CD1c-positive myeloid dendritic cell (primary cell): ENCODE data around the gene AOAH.
"Not testable (repeated sequence)": the region's sequence is repeated elsewhere in the genome, so short reads cannot be mapped to it uniquely, and the experiment has no call there.

ENCODE experiments used
- DNase-seq: peaks from one replicate; pipeline ENCODE4 v3.0.0-alpha.2; 2016; ENCODE audit errors: extremely low spot score

Gene AOAH

DNA sequence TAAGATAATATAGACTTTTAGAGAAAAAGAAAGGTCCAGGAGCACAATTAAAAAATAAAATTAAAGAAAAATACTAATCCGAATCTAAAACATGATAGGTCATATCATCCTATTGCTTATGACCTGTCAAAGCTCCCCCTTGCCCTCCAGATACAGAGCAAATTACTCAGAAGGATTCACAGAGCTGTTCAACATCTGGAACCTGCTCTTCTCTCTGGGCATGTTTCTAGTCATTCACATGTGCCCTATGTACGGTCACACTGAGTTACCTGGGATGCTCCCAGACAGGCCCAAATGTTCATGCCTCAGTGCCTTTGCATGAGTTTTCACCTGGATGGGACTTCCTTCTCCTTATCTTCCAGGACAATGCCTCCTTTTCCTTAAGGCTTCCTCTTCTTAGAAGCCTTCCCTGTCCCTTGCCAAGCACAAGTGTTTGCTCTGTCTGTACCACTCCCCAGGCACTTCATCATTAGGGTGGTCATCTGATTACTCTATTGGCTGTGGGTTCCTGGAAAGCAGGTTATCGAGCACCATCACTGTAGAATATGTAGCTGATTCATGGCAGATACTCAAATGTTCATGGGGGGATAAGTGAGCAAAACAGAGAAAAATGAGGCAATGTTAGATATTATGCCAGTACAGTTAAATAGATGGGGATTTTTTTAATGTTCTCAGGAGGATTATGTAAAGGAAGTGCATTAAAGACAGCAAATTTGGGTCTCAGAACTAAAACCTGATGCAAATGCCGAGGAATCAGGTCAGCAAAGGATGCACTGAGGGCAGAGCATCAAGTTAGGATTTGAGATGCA is 12.0 kb upstream of the AOAH start:
- DNase-seq: no peak

- DNase-seq: no peak
Measured at GRCh38 chr7:36735172-36735571, 10.9 kb upstream of the AOAH start.

DNA sequence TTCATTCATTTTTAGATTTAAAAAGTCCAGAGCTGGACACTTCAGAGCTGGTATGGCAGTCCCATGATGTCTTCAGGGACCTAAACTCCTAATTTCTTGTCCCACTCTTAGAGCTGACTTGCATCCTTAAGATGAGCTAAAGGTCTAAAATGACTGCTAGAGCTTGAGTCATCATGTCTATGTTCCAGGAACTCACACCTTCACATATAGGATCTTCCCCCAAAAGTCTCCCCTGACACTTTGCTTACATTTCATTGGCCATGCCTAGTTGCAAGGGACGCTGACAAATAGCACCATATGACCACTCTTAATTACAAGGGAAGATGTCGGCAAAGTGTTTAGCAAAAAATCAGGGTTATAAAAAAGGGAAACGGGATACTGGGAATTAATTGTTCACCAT is 10.4 kb upstream of the AOAH start:
- DNase-seq: no peak

GRCh38 chr7:36733411-36733810 is 9.1 kb upstream of the AOAH start:
- DNase-seq: no peak

- no peak for DNase-seq
Measured at GRCh38 chr7:36732806-36733205, 8.5 kb upstream of the AOAH start.

- DNase-seq: no peak
Measured at GRCh38 chr7:36730046-36730445, 5.8 kb upstream of the AOAH start.

DNA sequence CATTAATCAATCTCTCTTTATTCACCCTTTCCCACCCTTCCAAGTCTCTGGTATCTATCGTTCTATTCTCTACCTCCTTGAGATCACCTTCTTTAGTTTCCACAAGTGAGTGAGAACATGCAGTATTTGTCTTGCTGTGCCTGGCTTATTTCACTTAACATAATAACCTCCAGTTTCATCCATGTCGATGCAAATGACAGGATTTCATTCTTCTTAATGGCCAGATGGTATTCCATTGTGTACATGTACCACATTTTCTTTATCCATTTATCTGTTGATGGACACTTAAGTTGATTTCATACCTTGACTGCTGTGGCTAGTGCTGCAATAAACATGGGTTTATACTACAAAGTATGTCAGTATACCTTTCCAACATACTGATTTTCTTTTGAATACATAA is 3.8 kb upstream of the AOAH start:
- DNase-seq: no peak

DNA sequence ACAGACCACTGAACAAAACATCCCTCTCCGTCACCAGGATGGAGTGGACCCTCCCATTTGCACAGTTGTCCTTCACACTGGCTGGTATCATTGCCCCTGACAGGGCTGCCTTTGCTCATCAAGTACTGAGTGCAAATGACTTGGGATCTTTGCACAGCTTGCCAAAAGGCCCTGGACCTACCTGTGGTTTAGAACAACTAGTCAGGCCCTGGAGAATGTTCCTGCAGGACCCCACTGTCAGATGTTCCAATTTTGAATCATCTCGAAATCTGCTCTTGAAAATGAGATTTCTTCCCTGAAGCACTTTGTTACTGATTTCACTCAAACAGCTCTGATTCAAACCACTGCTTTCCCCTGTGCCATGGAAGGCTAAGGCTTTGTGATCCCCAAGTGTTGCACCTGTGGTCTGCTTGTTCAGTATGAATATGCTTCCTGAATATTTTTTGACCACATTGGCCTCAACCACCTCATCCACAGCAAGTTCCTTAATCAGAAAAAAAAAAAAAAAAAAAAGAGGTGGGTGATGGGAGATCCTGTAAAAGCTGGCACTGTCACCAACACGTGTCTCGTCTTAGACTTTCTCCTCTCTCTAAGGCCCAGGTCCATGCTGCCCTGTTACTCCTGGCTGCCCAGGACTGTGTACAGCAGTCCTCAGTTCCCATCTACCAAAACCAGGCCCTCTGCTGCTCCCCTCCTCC is 2.7 kb upstream of the AOAH start:
- DNase-seq: peak; percentile 77

- peak; percentile 69 for DNase-seq
Measured at GRCh38 chr7:36726311-36726710, 2.0 kb upstream of the AOAH start.

GRCh38 chr7:36724996-36725395 is 702 bp upstream of the AOAH start:
- no peak for DNase-seq

- no peak for DNase-seq
Measured at GRCh38 chr7:36723291-36723690, 1.0 kb downstream of the AOAH start.

DNA sequence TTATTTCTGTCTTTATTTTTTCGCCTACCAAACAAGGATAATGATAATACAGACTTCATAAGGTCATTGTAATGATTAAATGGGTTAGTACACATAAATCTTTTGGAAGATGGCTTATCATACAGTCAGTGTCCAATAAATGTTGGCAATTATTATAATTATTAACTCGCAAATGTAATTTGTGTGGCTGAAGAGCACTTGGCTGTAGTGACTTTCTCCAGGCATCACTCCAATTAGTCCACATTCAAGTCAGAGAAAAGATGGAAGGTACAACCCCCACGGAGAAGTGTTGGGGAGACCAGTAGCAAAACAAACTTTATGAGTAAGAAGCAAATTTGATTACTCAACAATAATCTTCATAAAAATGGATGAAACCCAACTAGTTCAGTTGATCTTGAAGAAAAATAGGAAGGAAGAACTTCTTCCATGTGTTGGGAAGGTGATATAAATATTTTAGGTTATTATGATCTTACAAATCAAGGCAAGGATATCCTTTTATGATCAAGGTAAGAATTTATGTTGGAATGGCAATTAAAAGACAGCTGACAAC is 5.1 kb downstream of the AOAH start:
- DNase-seq: no peak

DNA sequence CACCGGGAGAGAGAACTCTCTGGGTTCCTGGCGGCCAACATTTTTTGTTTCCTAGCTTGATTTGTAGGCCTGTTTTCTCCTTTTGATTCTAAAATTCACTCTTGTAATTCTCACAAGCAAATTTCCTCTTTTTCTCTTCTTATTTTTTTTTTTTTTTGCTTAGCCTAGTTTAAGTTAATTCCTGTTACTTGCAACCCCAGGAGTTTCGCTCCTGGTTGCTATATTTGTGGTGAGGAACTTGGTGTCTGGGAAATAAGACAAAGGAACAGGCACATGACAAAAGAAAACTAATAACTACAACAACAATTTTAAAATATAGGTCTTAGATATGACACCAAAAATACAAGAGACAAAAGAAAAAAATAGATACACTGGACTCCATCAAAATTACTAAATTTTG is 6.7 kb downstream of the AOAH start:
- peak; percentile 63 for DNase-seq

GRCh38 chr7:36716802-36717201 is 7.5 kb downstream of the AOAH start:
- not testable (repeated sequence) for DNase-seq

- DNase-seq: no peak
Measured at GRCh38 chr7:36712015-36712414, 12.3 kb downstream of the AOAH start.

- DNase-seq: no peak
Measured at GRCh38 chr7:36711256-36711655, 13.0 kb downstream of the AOAH start.

DNA sequence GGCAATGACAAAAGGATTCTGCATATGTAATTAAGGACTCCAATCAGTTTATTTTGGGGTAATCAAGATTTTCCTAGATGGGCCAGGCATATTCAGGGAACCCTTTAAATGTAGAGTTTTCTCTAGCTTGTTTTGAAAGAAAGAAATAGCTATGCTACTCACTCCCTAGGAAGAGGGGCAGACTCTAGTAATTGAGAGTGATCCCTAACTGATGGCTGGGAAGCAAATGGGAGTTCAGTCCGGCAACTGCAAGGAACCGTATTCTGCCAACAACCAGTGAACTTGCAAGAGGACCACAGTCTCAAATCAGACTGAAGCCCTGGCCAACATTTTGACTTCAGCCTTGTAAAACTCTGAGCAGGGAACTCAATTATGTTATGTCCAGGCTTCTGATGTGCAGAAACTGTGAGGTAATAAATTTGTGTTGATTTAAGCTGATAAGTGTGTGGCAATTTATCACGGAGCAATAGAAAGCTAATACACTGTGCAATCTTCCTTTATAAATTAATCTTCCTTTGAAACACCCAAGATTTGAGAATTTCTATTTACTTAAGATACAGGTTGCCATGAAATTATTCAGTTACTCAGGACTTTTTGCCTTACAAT is 14.0 kb downstream of the AOAH start:
- no peak for DNase-seq

DNA sequence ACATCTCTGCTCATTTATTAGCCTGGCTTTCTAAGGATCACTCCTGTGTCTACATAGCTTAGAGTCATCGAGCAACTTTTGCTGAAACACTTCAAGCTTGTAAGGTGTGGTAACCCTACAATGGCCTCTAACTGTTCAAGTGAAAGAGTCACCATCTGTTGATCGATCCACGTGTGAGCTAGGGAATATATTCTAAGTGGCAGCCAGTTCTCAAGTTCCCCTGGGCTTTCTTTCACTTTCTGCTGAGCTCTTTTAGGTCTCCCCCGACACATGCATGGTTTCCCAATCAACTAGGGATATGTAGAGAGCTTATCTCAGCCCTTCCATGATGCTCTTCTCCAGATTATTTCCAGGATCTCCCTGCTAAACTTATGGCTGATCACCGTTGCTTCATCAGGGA is 15.5 kb downstream of the AOAH start:
- no peak for DNase-seq

- no peak for DNase-seq
Measured at GRCh38 chr7:36707898-36708297, 16.4 kb downstream of the AOAH start.

DNA sequence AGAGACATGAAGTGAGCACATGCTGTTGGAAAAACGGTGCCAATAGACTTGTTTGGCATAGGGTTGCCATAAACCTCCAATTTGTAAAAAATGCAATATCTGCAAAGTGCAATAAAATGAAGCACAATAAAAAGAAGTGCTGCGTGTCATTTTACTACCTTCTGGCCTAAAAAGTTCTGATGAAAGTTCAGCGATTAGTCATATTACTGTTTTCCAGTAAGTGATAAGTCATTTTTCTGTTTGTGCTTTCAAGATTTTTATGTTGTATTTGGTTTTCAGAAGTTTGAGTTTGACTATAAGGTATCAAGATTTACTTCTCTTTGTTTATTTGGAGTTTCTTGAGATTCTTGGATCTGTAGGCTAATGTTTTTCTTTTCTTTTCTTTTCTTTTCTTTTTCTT is 16.8 kb downstream of the AOAH start:
- no peak for DNase-seq

DNA sequence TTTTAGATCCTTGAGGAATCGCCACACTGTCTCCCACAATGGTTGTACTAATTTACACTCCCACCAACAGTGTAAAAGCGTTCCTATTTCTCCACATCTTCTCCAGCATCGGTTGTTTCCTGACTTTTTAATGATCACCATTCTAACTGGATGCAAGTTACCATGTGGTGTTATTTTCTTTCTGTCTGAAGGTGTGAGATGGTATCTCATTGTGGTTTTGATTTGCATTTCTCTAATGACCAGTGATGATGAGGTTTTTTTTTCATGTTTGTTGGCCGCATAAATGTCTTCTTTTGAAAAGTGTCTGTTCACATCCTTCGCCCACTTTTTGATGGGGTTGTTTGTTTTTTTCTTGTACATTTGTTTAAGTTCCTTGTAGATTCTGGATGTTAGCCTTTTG is 20.4 kb downstream of the AOAH start:
- DNase-seq: not testable (repeated sequence)

DNA sequence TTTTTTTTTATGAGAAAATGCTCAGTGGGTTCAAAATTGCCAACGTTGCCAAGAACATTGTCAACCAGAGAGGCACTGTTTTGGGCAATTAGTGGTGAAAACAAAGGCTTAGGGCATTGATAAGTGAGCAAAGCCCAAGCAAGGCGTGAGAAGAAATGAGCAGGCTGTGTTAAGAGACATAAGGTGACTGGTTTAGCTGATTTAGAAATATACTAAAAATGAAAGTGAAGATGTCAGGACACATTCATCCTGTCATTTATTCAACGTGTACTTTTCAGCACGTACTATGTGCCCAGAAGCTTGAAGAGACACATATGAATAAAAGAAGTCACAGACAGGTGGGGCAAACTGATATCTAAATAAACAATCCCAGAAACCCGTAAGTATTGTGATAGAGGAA is 31.8 kb downstream of the AOAH start:
- no peak for DNase-seq

- DNase-seq: no peak
Measured at GRCh38 chr7:36691983-36692382, 32.3 kb downstream of the AOAH start.
